NK-92 (cell line): ENCODE results near the gene PMS1.
"Not testable (repeated sequence)": the region's sequence is repeated elsewhere in the genome, so short reads cannot be mapped to it uniquely, and the experiment has no call there.

ENCODE experiments used
- DNase-seq: peaks from one replicate; lab custom pipeline; 2025; ENCODE audit not compliant: unreplicated experiment; lab: John Stamatoyannopoulos, UW

The PMS1 gene

GRCh38 chr2:189860161-189860560, 75.9 kb downstream of the PMS1 start:
- no peak for DNase-seq

- no peak for DNase-seq
Observed at GRCh38 chr2:189862751-189863150, 78.5 kb downstream of the PMS1 start.

- DNase-seq: no peak
Observed at GRCh38 chr2:189865826-189866225, 81.6 kb downstream of the PMS1 start.

- no peak for DNase-seq
Observed at GRCh38 chr2:189866296-189866695, 82.0 kb downstream of the PMS1 start.

- DNase-seq: no peak
Observed at GRCh38 chr2:189868896-189869295, 84.6 kb downstream of the PMS1 start.

- DNase-seq: no peak
Observed at GRCh38 chr2:189870381-189871085, 86.3 kb downstream of the PMS1 start.

- DNase-seq: no peak
Observed at GRCh38 chr2:189873696-189874095, 89.4 kb downstream of the PMS1 start.

GRCh38 chr2:189874586-189875320, 90.5 kb downstream of the PMS1 start:
- no peak for DNase-seq

GRCh38 chr2:189876271-189876670, 92.0 kb downstream of the PMS1 start:
- no peak for DNase-seq

GRCh38 chr2:189879716-189880081, 95.4 kb downstream of the PMS1 start:
- no peak for DNase-seq

- no peak for DNase-seq
Observed at GRCh38 chr2:189880429-189880828, 96.2 kb downstream of the PMS1 start.

- no peak for DNase-seq
Observed at GRCh38 chr2:189880832-189881492, 96.7 kb downstream of the PMS1 start.

- DNase-seq: no peak
Observed at GRCh38 chr2:189885368-189885767, 101.1 kb downstream of the PMS1 start.

- DNase-seq: not testable (repeated sequence)
Observed at GRCh38 chr2:189892546-189893294, 108.5 kb downstream of the PMS1 start.

GRCh38 chr2:189896809-189897208, 112.6 kb downstream of the PMS1 start:
- DNase-seq: no peak

GRCh38 chr2:189899101-189899500, 114.9 kb downstream of the PMS1 start:
- DNase-seq: no peak

- DNase-seq: no peak
Observed at GRCh38 chr2:189900726-189901125, 116.5 kb downstream of the PMS1 start.

- DNase-seq: no peak
Observed at GRCh38 chr2:189901664-189902063, 117.4 kb downstream of the PMS1 start.

GRCh38 chr2:189913821-189914220, 129.6 kb downstream of the PMS1 start:
- no peak for DNase-seq

GRCh38 chr2:189916651-189917050, 132.4 kb downstream of the PMS1 start:
- no peak for DNase-seq
